Measurements from ENCODE around the gene BIRC3.

DNA sequence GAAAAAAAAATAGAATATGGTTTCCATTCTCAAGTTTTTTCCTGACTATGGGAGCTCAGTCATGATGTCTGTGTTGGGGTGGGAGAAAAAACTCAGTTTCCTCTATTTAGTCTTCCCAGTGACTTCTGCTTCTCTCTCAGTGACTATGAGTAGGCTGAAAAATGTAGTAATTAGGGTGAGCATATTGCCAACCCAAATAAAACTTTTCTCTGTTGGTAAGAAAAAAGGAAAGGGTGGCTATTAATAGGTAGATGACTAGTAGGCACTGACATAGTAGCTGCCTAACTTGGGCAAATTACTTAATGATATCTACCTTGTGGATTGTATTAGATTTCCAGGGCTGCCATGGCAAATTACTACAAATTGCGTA lies 34.2 kb upstream of the BIRC3 start:
- no peak for TF ChIP-seq POLR2A (IDR thresholded peaks at IDR 0.05)
- TF ChIP-seq, protein P1, sequence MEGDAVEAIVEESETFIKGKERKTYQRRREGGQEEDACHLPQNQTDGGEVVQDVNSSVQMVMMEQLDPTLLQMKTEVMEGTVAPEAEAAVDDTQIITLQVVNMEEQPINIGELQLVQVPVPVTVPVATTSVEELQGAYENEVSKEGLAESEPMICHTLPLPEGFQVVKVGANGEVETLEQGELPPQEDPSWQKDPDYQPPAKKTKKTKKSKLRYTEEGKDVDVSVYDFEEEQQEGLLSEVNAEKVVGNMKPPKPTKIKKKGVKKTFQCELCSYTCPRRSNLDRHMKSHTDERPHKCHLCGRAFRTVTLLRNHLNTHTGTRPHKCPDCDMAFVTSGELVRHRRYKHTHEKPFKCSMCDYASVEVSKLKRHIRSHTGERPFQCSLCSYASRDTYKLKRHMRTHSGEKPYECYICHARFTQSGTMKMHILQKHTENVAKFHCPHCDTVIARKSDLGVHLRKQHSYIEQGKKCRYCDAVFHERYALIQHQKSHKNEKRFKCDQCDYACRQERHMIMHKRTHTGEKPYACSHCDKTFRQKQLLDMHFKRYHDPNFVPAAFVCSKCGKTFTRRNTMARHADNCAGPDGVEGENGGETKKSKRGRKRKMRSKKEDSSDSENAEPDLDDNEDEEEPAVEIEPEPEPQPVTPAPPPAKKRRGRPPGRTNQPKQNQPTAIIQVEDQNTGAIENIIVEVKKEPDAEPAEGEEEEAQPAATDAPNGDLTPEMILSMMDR (IDR thresholded peaks at IDR 0.05) = no peak

All from breast epithelium (tissue), 3 donors.